ENCODE data around the gene RABL6. TPM values are rescaled to one million over a fixed set of nuclear protein-coding genes. Genes with fewer than 3 reads are reported as not detected.
A peak's percentile ranks its signal among the peaks of the same experiment; 100 is the strongest.
"Not testable (repeated sequence)": the region's sequence is repeated elsewhere in the genome, so short reads cannot be mapped to it uniquely, and the experiment has no call there.

RABL6 gene
- total RNA-seq, 1 donor from 2014 or later, result 62.2 TPM

DNA sequence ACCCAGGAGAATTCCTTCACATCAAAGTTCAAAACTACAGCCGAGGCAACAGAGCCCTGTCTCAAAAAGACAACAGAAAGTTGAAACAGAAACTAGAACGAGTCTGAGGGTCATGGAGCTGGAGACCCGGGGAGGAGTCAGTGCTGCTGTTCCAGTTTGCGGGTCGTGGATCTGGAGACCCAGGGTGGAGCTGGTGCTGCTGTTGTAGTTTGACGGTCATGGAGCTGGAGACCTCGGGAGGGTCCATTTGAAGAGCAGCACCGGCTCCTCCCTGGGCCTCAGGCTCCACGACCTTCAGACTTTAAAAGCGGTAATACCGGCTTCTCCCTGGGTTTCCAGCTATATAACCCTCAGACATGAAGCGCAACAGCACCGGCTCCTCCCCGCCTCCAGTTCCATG, 30.4 kb upstream of the RABL6 start:
- ATAC-seq, result no peak
- H3K4me3 ChIP-seq, result no peak overlapping the region
- TF ChIP-seq, protein P1, sequence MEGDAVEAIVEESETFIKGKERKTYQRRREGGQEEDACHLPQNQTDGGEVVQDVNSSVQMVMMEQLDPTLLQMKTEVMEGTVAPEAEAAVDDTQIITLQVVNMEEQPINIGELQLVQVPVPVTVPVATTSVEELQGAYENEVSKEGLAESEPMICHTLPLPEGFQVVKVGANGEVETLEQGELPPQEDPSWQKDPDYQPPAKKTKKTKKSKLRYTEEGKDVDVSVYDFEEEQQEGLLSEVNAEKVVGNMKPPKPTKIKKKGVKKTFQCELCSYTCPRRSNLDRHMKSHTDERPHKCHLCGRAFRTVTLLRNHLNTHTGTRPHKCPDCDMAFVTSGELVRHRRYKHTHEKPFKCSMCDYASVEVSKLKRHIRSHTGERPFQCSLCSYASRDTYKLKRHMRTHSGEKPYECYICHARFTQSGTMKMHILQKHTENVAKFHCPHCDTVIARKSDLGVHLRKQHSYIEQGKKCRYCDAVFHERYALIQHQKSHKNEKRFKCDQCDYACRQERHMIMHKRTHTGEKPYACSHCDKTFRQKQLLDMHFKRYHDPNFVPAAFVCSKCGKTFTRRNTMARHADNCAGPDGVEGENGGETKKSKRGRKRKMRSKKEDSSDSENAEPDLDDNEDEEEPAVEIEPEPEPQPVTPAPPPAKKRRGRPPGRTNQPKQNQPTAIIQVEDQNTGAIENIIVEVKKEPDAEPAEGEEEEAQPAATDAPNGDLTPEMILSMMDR (IDR thresholded peaks at IDR 0.05), result no peak
- no peaks in the 10 kb centered on the region for H3K27me3 ChIP-seq (ENCODE audit: low read depth)
- intact Hi-C loops (cut with DNase I), result no loop called here
- no peaks in the 10 kb centered on the region for H3K4me1 ChIP-seq
- peaks cover 7% of the 10 kb centered on the region for H3K9me3 ChIP-seq
- H3K27ac ChIP-seq, result no peak overlapping the region
- no peaks in the 10 kb centered on the region for H3K36me3 ChIP-seq
- DNase-seq, result peak; percentile 14

DNA sequence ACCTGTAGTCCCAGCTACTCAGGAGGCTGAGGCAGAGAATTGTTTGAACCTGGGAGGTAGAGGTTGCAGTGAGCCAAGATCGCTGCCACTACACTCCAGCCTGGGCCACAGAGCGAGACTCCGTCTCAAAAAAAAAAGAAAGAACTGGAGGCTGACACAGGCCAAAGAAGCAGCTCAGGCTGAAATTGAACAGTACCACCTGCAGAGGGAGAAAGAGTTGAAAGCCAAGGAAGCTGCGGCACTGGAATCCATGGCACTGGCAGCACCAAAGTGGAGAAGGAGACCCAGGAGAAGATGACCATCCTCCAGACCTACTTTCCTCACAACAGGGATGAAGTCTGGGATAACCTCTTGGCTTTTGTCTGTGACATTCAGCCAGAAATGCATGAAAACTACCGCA, 27.9 kb upstream of the RABL6 start:
- ATAC-seq (no peak), DNase-seq (no peak)
- intact Hi-C loops (cut with DNase I), result no loop called here
- no peaks in the 10 kb centered on the region for H3K36me3 ChIP-seq
- TF ChIP-seq, protein P1 (IDR thresholded peaks at IDR 0.05), result no peak
- no peak overlapping the region for H3K27ac ChIP-seq
- H3K27me3 ChIP-seq (ENCODE audit: low read depth), result no peaks in the 10 kb centered on the region
- H3K4me3 ChIP-seq, result no peak overlapping the region
- H3K9me3 ChIP-seq, result no peaks in the 10 kb centered on the region
- no peaks in the 10 kb centered on the region for H3K4me1 ChIP-seq

DNA sequence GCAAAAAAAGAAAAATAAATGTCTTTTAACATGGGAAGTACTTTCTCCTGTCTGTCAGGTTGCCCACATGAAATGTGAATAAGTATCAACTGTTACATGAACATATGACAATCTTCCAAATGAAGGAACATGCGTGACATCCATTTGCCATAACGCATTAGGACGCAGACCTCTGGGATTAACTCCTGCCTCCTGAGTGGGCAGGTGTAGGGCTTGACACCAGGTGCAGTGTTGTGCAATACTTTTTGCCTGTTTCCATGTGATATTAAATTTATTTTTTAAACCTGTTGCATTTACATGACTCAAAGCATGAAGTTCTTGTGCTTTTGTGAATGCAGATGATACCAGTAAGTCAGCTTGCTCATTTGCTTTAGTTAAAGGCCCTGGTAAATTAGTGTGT, 25.3 kb upstream of the RABL6 start:
- Histone ChIP-seq H3K9me3 (no peaks in the 10 kb centered on the region), H3K4me3 (no peak overlapping the region), H3K4me1 (no peaks in the 10 kb centered on the region), H3K36me3 (no peaks in the 10 kb centered on the region), H3K27ac (no peak overlapping the region), H3K27me3 (ENCODE audit: low read depth) (no peaks in the 10 kb centered on the region)
- intact Hi-C loops (cut with DNase I), result no loop called here
- DNase-seq (no peak), ATAC-seq (no peak)
- TF ChIP-seq, protein P1 (IDR thresholded peaks at IDR 0.05), result no peak

DNA sequence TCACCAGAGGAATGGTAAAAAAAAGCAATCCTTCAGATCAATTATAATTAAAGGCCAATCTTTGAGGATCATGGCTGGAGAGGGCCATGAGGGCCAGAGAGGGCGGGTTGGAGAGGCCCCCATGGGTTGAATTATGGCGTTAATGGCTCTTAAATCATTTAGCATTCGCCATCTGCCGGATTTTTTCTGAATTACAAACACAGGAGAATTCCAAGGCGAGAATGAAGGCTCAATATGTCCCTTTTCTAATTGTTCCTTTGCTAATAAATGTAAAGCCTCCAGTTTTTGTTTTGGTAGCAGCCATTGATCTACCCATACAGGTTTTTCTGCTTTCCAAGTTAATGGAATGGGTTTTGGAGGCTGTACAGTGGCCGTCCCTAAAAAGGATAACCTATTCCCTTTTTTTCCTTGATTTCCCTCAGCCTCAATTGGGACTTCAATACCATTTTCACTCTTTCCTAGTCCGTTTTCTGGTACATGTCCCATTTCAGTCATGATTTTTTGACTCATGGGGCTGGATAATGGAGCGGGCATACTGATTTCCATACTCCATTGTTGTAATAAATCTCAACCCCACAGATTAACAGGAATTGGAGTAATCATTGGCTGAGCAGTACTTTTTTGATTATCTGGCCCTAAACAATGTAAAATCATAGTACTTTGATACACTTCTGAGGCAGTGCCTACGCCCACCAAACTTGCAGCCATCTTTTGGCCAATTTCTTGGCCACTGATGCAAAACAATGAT, 23.3 kb upstream of the RABL6 start:
- TF ChIP-seq, protein P1 (IDR thresholded peaks at IDR 0.05), result peak; percentile 56
- intact Hi-C loops (cut with DNase I), result no loop called here
- Histone ChIP-seq H3K27me3 (ENCODE audit: low read depth) (no peaks in the 10 kb centered on the region), H3K9me3 (no peaks in the 10 kb centered on the region), H3K27ac (no peak overlapping the region), H3K36me3 (no peaks in the 10 kb centered on the region), H3K4me3 (no peak overlapping the region), H3K4me1 (peaks cover 4% of the 10 kb centered on the region)
- DNase-seq, result no peak
- no peak for ATAC-seq

DNA sequence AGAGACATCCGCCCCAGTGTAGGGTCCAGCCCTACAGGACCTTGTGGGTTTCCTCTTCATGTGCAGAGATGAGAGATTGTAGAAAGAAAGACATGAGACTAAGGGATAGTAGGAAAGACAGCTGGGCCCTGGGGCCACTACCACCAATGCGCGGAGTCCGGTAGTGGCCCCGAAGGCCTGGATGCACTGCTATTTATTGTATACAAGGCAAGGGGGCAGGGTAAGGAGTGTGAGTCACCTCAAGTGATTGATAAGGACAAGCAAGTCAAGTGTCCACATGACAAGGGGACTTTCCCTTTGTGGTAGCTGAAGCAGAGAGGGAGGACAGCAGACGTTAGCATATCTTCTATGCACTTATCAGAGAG, 22.8 kb upstream of the RABL6 start:
- H3K36me3 ChIP-seq, result no peaks in the 10 kb centered on the region
- no peaks in the 10 kb centered on the region for H3K9me3 ChIP-seq
- no peaks in the 10 kb centered on the region for H3K27me3 ChIP-seq (ENCODE audit: low read depth)
- intact Hi-C loops (cut with DNase I), result no loop called here
- DNase-seq (no peak), ATAC-seq (peak; percentile 17 to 67)
- H3K4me1 ChIP-seq, result peaks cover 6% of the 10 kb centered on the region
- H3K27ac ChIP-seq, result no peak overlapping the region
- TF ChIP-seq, protein P1 (IDR thresholded peaks at IDR 0.05), result no peak
- no peak overlapping the region for H3K4me3 ChIP-seq

DNA sequence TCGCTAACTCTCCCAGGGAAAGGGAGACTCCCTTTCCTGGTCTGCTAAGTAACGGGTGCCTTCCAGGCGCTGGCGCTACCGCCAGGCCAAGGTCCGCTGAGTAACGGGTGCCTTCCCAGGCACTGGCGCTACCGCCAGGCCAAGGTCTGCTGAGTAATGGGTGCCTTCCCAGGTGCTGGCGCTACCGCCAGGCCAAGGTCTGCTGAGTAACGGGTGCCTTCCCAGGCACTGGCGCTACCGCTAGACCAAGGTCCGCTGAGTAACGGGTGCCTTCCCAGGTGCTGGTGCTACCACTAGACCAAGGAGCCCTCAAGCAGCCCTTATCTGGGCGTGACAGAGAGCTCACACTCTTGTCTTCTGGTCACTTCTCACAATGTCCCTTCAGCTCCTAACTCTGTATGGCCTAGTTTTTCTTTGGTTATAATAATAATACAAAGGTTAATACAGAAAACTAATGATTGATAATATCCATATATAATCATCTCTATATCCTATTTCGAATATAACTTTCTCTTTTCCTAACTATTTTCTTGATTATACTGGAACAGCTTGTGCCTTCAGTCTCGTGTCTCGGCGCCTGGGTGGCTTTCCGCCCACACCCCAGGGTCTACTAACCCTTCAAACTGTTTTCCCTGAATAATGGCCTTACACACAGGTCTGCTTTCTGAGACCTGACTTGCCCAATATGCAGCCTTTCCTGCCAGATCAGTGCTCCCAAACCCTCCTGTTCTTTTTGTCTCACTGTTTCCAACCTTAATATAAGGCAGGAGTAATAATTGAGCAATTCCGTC, 22.0 kb upstream of the RABL6 start:
- ATAC-seq; H3K27ac ChIP-seq; H3K9me3 ChIP-seq; H3K4me3 ChIP-seq; intact Hi-C loops (cut with DNase I); H3K27me3 ChIP-seq (ENCODE audit: low read depth); H3K36me3 ChIP-seq; DNase-seq: not testable (repeated sequence)
- H3K4me1 ChIP-seq, result peaks cover 13% of the 10 kb centered on the region
